ENCODE data around the gene TACR3. TPM values are rescaled to one million over a fixed set of nuclear protein-coding genes. Genes with fewer than 3 reads are reported as not detected.
"Not testable (repeated sequence)": the region's sequence is repeated elsewhere in the genome, so short reads cannot be mapped to it uniquely, and the experiment has no call there.

The TACR3 gene
- total RNA-seq, 4 donors from 2014 or later, result not detected

GRCh38 chr4:103673983-103674382, 45.8 kb downstream of the TACR3 start:
- no peak overlapping the region for H3K27ac ChIP-seq
- in situ Hi-C loops (cut with MboI; ENCODE audit: low pct_ligation_motif_present in 1 of 4, low pct_unique_long_range_greater_than_20kb in 1 of 4, low sequenced_read_pairs in 3 of 4) (no loop called here), intact Hi-C loops (cut with DNase I; ENCODE audit: low total_unique reads) (no loop called here)
- H3K9me3 ChIP-seq, result no peaks in the 10 kb centered on the region
- no peak for TF ChIP-seq POLR2AphosphoS5 (IDR thresholded peaks at IDR 0.05)
- no peak for TF ChIP-seq CTCF (IDR thresholded peaks at IDR 0.05)
- no peak for DNase-seq
- no peaks in the 10 kb centered on the region for H3K36me3 ChIP-seq
- H3K4me3 ChIP-seq, result no peak overlapping the region
- no peaks in the 10 kb centered on the region for H3K27me3 ChIP-seq
- WGBS, 2 donors (ENCODE audit: low coverage in 1 of 2), result 56 to 60% methylated on average over 2 of the region's 2 CpGs
- H3K4me1 ChIP-seq, result no peaks in the 10 kb centered on the region

- H3K9me3 ChIP-seq; H3K36me3 ChIP-seq; intact Hi-C loops (cut with DNase I; ENCODE audit: low total_unique reads); H3K27ac ChIP-seq; DNase-seq; H3K27me3 ChIP-seq; in situ Hi-C loops (cut with MboI; ENCODE audit: low pct_ligation_motif_present in 1 of 4, low pct_unique_long_range_greater_than_20kb in 1 of 4, low sequenced_read_pairs in 3 of 4); H3K4me1 ChIP-seq; H3K4me3 ChIP-seq: not testable (repeated sequence)
These were observed 53.0 kb downstream of the TACR3 start for GRCh38 chr4:103666764-103667163.

GRCh38 chr4:103664436-103665075, 55.2 kb downstream of the TACR3 start:
- no peak overlapping the region for H3K4me3 ChIP-seq
- H3K27ac ChIP-seq, result no peak overlapping the region
- intact Hi-C loops (cut with DNase I; ENCODE audit: low total_unique reads), result no loop called here
- no peaks in the 10 kb centered on the region for H3K9me3 ChIP-seq
- in situ Hi-C loops (cut with MboI; ENCODE audit: low pct_ligation_motif_present in 1 of 4, low pct_unique_long_range_greater_than_20kb in 1 of 4, low sequenced_read_pairs in 3 of 4), result no loop called here
- no peak for DNase-seq
- H3K27me3 ChIP-seq, result no peaks in the 10 kb centered on the region
- WGBS, 2 donors (ENCODE audit: low coverage in 1 of 2), result 48 to 55% methylated on average over 2 of the region's 2 CpGs
- TF ChIP-seq CTCF (IDR thresholded peaks at IDR 0.05), result no peak
- TF ChIP-seq POLR2AphosphoS5 (IDR thresholded peaks at IDR 0.05), result no peak
- H3K4me1 ChIP-seq, result no peaks in the 10 kb centered on the region
- H3K36me3 ChIP-seq, result no peaks in the 10 kb centered on the region

- Histone ChIP-seq H3K9me3 (no peaks in the 10 kb centered on the region), H3K4me1 (no peaks in the 10 kb centered on the region), H3K4me3 (no peak overlapping the region), H3K27me3 (no peaks in the 10 kb centered on the region), H3K36me3 (no peaks in the 10 kb centered on the region), H3K27ac (no peak overlapping the region)
- intact Hi-C loops (cut with DNase I; ENCODE audit: low total_unique reads), result no loop called here
- in situ Hi-C loops (cut with MboI; ENCODE audit: low pct_ligation_motif_present in 1 of 4, low pct_unique_long_range_greater_than_20kb in 1 of 4, low sequenced_read_pairs in 3 of 4), result no loop called here
- TF ChIP-seq POLR2AphosphoS5 (IDR thresholded peaks at IDR 0.05) (no peak), EP300 (IDR thresholded peaks at IDR 0.05; ENCODE audit: low read depth) (no peak), POLR2A (IDR thresholded peaks at IDR 0.05) (no peak), CTCF (IDR thresholded peaks at IDR 0.05) (no peak)
- no peak for DNase-seq
These were observed 71.2 kb downstream of the TACR3 start for GRCh38 chr4:103648541-103648940.

GRCh38 chr4:103645991-103646390, 73.8 kb downstream of the TACR3 start:
- TF ChIP-seq POLR2A (IDR thresholded peaks at IDR 0.05) (no peak), POLR2AphosphoS5 (IDR thresholded peaks at IDR 0.05) (no peak)
- H3K27ac ChIP-seq, result no peak overlapping the region
- DNase-seq, result no peak
- in situ Hi-C loops (cut with MboI; ENCODE audit: low pct_ligation_motif_present in 1 of 4, low pct_unique_long_range_greater_than_20kb in 1 of 4, low sequenced_read_pairs in 3 of 4) (no loop called here), intact Hi-C loops (cut with DNase I; ENCODE audit: low total_unique reads) (no loop called here)
- peaks cover 2 to 5% of the 10 kb centered on the region in 2 donors for H3K9me3 ChIP-seq
- 66 to 68% methylated on average over 3 to 4 of the region's 4 CpGs for WGBS, 2 donors (ENCODE audit: low coverage in 1 of 2)
- no peaks in the 10 kb centered on the region for H3K36me3 ChIP-seq
- H3K4me1 ChIP-seq, result no peaks in the 10 kb centered on the region
- no peaks in the 10 kb centered on the region for H3K27me3 ChIP-seq
- no peak overlapping the region for H3K4me3 ChIP-seq
